ENCODE data around the gene FGF14.

The FGF14 gene

DNA sequence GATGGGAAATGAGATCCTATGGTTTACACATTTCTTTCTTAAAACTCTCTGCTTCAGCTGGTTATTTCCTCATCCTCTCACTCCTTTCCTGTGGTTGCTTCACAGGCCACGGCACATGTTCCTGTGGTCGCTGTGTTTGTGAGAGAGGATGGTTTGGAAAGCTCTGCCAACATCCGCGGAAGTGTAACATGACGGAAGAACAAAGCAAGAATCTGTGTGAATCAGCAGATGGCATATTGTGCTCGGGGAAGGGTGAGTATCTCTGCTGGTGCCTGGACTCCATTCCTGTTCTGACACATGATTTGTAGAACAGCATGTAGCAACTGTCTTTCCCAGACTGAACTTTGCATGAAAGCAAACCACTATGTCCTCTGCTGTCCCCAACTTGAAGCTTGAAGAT lies 695.2 kb downstream of the FGF14 start:
- peak; percentile 92 for DNase-seq

DNA sequence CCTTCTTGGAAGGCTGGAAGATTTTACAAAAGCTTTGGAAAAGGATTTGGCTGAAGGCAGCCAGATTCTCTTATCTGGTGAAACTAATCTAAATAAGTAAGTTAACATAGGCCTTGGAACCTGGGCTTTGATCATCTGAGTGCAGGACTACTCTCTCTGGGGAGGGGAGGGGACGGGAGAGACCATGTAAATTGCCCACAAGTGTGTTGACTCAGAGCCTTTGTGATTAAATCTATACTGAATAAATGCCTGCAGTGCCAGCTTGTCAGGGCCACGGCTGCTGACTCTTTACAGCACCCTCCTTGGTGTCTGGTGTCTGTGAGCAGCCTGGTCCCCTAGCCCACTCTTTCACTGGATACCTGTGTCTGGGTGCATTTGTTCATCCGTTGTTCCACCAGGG lies 698.0 kb downstream of the FGF14 start:
- no peak for DNase-seq

DNA sequence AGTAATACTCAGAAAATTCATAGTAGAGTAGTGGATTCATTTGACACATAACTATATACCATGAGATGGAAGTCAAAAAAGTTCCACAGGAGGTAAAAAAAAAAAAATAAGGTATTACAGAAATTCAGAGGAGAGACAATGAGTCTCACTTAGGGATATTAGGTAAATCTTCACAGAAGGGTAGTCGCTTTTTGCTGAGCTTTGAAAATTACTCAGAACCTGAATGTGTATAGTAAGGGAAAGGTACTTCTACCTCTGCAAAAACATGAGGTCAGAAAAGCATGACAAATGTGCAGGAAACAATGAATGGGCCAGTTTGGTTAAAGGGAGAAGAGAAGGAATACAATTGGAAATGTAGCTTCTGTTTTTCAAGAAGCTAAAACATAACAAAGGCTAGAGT lies 698.8 kb downstream of the FGF14 start:
- DNase-seq: no peak

DNA sequence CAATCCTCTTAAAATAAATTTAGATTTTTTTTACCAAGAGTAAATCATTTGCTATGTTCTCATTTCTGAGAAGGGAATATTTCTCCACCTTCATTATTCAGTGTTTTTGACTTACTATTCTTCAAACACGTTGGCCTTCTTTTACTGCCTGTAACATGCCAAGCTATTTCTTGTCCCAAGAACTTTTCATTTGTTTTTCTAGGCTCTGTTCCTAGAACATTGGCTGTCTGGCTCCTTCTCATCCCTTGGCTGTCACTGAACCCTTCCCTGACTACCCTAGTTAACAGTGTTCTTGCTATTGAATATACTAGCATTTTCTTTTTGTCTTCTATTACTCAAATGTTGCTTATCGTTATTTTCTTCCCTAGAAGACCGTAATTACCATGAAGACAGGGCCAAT lies 701.2 kb downstream of the FGF14 start:
- DNase-seq: no peak

DNA sequence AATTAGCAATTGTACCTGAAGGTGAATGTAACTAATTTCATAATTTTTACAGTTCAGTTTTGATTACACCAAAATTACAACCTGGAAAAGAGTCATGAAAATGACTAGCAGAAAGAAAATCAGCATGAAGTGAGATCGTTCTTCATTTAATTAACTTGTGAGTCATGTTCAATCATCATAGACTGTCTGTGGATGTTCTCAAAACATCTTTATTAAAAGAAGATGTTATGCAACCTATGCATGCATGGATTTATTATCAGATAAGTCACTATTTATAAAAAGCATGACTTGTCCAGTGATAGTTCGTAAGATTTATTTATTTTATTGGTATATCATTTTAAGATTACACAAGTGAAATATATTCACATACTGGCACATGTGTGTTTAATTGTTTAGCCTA lies 703.4 kb downstream of the FGF14 start:
- peak; percentile 64 for DNase-seq

DNA sequence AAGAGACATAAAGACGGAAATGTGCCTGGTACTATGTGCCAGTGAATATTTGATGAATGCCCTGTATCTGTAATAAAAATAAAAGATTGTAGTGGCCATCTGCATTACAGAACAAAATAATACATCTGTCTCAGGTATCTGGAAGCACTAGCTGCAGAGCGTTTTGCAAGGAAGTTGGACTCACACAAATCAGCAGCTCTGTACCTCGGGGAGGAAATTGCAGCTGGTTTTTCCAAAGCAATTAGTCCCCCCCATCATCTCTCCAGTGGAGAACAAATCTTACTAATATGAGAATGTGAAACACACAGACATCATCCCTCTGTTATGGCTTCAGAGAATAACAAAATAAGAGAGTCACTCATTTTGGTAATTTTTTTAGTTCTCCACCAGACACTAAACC lies 704.1 kb downstream of the FGF14 start:
- no peak for DNase-seq

DNA sequence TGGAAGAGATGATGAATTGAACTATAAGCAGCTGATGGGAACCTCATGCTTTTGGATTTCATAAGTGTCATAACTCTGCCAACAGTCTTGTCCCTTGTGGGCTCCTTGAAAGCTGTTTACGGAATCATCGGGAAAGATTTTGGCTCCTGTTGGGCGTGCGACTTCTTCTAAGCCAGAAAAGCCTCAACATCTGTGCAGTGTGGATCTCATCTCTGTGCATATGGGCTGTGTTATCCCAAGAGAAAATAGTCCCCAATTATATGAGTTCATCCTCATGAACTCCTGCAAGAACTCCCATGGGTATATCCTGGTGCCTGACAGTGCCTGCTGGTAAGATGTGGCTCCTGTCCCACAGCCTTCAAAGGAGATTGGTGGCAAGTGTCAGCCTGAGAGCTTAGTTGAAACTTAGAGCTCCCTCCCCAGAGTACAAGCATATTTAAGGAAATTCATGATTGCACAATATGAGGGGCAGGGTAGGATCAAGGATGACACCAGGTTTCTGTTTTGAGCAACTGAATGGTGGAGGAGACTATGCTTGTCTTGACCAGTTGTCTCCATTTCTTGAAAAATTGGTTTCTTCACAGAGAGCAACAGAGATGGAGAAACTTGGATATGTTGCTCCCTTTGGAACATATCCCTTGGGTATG lies 705.9 kb downstream of the FGF14 start:
- peak; percentile 57 for DNase-seq

DNA sequence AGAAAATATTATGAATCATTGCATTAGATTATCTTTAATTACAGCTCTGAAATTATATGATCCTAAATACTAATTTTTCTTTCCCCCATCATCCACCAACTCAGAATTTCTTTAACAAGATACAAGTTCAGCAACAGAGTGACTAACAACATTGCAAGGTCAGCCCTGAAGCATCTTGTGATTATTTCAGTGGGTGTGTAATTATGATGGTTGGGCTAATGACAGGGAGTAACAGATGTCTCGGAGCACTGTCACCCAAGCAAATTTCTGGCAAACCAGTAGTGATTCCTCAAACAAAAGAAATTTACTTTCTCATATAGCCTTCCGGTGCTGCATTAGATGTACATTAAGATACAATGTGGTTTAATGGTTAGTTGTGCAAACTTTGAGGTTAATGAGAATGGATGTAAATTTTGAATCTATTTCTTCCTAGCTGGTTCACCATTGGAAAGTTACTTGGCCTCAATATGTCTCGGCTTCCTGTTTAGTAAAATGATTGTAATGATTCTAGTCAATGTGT lies 710.4 kb downstream of the FGF14 start:
- peak; percentile 56 for DNase-seq

DNA sequence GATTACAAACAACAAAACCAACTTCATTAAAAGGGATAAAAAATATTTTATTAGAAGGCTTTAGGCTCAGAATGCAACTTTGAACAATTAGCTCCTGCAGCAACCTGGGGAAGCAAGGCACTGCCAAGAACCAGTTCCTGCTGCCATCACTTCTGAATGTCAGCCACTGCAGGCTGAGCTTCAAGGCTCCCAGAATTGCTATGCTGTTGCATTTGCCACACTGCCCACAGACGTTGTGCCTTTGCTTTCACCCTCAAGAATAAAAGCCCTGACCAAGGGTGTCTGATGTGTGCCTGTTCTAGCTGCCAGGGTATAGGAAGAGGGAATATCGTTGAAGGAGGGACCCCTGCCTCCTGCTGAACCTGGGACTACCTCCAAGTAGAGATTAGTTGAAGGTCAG lies 711.0 kb downstream of the FGF14 start:
- no peak for DNase-seq

DNA sequence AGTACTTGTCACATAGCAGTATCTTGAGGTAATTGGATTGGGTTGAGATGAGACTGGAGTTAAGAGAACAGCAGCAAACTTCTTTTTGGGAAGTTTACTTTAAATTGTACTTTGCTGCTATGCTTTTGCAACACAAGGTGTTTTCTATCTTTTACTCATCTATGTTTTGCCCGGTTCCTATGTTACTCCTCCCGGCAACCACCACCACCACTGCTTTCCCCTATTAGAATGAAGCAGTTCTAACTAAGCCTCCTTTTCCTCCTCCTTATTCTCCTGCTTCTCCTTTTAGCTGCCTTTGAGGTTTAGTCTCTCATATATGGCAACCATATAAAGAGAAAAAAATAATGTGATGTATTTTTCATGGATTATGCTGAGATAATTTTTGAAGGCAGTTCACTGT lies 715.8 kb downstream of the FGF14 start:
- no peak for DNase-seq

DNA sequence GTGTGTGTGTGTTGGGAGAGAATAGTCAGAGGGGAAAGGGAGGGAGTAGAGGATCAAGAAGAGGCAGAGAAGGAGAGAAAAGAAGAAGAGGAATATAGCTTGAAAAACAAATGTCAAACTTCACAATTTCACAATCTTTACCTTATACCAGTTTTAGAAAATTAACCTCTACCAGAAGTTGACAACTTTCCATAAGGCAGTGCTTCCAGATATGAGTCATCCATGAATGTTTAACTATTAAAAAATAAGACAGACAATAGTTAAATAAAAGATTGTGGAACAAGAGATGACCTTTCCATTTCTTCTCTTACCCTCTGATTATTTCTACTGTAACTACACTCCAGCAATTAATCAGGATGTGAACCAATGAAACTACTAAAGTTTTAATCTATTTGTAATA lies 720.0 kb downstream of the FGF14 start:
- no peak for DNase-seq

DNA sequence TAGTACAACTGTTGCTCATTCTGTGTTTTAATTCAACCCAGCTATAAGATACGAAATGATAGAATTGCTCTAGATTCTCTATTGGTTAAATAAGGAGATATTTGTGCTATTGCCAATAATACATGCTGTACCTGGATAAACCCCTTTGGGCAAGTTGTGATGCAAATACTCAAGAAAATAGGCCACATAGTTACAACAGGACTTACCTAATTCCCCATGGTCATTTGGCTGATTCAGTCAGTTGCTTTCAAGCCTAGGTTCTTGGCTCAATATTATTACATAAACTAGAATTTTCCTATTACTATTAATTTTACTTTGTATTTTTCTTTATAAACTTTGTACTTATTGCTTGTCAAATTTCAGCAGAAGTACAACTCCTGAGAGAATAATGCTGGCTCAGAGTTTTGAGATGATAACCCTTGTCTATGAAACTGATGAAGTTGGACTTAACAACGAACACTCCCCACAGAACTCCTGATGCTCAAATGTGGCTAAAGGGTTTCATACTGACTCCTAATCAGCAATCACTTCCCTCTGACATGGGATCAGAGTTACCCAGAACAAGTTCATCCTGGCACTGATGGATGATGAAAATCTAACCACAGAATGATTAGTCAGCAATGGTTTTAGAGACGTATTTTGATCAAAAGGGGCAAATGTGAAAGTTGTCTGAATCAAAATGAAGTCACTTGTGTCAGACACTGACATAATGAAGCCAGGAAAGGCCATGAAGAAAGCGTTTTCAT lies 728.3 kb downstream of the FGF14 start:
- DNase-seq: no peak

DNA sequence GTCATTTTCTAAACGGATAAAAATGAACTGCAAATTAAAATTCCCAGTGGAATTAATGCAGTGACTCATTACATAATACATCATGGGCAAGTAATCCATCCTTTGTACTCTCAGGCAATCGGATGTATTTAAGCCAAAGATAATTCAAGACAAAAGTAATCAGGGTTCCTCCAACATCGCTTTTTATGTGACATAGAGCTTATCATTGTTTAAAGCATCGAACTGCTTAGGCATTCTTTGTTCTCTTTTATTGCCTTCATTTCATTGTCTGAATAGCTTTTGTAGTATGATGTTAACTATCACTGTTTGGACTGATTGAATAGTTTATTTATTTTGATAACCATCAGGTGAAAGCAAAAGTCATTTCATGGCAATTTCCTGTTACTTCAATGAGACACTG lies 740.0 kb downstream of the FGF14 start:
- no peak for DNase-seq
